Thoracic aorta (tissue), 2 donors: Measurements from ENCODE around the gene GLDN. TPM values are rescaled to one million over a fixed set of nuclear protein-coding genes. Genes with fewer than 3 reads are reported as not detected.

Source experiments
- ATAC-seq: fragments of 150-250 bp; one replicate; pipeline ENCODE4 v1.8.0; 2017; ENCODE audit warnings: low read depth; ENCODE audit not compliant: insufficient number of reproducible peaks, low FRiP score
- DNase-seq: peaks from one replicate; pipeline ENCODE4 v3.0.0-alpha.2; 2020; ENCODE audit warnings: low spot score
- H3K27ac ChIP-seq, 2 donors: fragments of 200-600 bp; sonication (generic); 1 replicate in 1 of 2; 2 replicates in 1 of 2; pipeline ENCODE4 v1.5.1; 2016; ENCODE audit warnings: mild to moderate bottlenecking in 2 of 2, moderate library complexity in 2 of 2
- H3K27me3 ChIP-seq: fragments of 200-600 bp; sonication (generic); replicated peaks from 2 replicates; pipeline ENCODE4 v1.6.0; 2016; ENCODE audit warnings: mild to moderate bottlenecking; ENCODE audit not compliant: insufficient read depth
- H3K36me3 ChIP-seq: fragments of 200-600 bp; sonication (generic); one replicate; pipeline ENCODE4 v1.5.1; 2016
- H3K4me1 ChIP-seq, 2 donors: fragments of 200-600 bp; sonication (generic); 1 replicate in 1 of 2; 2 replicates in 1 of 2; pipeline versions ENCODE4 v1.5.1 to v1.6.0; 2016; ENCODE audit warnings: low read depth in 2 of 2, mild to moderate bottlenecking in 1 of 2; ENCODE audit not compliant: control insufficient read depth in 1 of 2
- H3K4me3 ChIP-seq: fragments of 200-600 bp; sonication (generic); 2 replicates; pipeline ENCODE4 v1.5.1; 2016; ENCODE audit warnings: mild to moderate bottlenecking
- H3K9me3 ChIP-seq: fragments of 200-600 bp; sonication (generic); 2 replicates; pipeline ENCODE4 v1.5.1; 2016
- total RNA-seq, 2 donors: library from RNA; depleted of rRNA; stranded (reverse); fragments of >200 nt; gene quantifications; one replicate each; pipeline versions ENCODE4 v1.1.0 to v1.2.3, GENCODE V29; 2016
- TF ChIP-seq, protein P1 (sequence below): fragments of 200-600 bp; sonication (generic); IDR thresholded peaks from one replicate; pipeline ENCODE4 v1.5.1; 2019; ENCODE audit warnings: antibody characterized with exemption

Gene GLDN
- total RNA-seq, 2 donors from 2014 or later: 20.7 to 26.0 TPM

- ATAC-seq: no peak
- Histone ChIP-seq H3K27me3 (no peaks in the 10 kb centered on the region), H3K27ac (no peak overlapping the region), H3K4me1 (no peaks in the 10 kb centered on the region), H3K4me3 (no peak overlapping the region), H3K9me3 (no peaks in the 10 kb centered on the region), H3K36me3 (no peaks in the 10 kb centered on the region)
- no peak for DNase-seq
- TF ChIP-seq, protein P1, sequence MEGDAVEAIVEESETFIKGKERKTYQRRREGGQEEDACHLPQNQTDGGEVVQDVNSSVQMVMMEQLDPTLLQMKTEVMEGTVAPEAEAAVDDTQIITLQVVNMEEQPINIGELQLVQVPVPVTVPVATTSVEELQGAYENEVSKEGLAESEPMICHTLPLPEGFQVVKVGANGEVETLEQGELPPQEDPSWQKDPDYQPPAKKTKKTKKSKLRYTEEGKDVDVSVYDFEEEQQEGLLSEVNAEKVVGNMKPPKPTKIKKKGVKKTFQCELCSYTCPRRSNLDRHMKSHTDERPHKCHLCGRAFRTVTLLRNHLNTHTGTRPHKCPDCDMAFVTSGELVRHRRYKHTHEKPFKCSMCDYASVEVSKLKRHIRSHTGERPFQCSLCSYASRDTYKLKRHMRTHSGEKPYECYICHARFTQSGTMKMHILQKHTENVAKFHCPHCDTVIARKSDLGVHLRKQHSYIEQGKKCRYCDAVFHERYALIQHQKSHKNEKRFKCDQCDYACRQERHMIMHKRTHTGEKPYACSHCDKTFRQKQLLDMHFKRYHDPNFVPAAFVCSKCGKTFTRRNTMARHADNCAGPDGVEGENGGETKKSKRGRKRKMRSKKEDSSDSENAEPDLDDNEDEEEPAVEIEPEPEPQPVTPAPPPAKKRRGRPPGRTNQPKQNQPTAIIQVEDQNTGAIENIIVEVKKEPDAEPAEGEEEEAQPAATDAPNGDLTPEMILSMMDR: no peak
These were observed 55.5 kb downstream of the GLDN start for GRCh38 chr15:51396921-51397320.

DNA sequence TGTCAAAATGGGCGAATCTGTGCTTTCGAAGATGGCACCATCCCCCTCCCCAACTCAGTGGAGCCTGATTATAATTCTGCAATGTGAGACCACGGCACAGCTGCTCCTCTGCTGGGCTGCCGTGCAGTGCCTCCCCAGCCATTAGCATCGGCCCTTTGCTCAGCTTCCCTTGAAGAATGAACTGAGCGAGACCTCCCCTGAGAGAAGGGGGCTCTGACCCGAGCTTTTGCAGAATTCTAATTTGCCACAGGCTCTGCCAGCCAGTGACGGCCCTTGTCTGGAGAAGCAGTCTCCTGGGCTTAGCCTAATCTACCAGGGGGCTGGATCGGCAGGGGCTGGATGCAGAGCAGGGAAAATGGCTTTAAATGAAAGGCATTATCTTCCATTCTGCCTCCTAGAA, 57.2 kb downstream of the GLDN start:
- Histone ChIP-seq H3K36me3 (no peaks in the 10 kb centered on the region), H3K27ac (no peak overlapping the region), H3K9me3 (no peaks in the 10 kb centered on the region), H3K4me3 (no peak overlapping the region), H3K4me1 (no peaks in the 10 kb centered on the region), H3K27me3 (no peaks in the 10 kb centered on the region)
- no peak for ATAC-seq
- TF ChIP-seq, protein P1: no peak
- DNase-seq: no peak

DNA sequence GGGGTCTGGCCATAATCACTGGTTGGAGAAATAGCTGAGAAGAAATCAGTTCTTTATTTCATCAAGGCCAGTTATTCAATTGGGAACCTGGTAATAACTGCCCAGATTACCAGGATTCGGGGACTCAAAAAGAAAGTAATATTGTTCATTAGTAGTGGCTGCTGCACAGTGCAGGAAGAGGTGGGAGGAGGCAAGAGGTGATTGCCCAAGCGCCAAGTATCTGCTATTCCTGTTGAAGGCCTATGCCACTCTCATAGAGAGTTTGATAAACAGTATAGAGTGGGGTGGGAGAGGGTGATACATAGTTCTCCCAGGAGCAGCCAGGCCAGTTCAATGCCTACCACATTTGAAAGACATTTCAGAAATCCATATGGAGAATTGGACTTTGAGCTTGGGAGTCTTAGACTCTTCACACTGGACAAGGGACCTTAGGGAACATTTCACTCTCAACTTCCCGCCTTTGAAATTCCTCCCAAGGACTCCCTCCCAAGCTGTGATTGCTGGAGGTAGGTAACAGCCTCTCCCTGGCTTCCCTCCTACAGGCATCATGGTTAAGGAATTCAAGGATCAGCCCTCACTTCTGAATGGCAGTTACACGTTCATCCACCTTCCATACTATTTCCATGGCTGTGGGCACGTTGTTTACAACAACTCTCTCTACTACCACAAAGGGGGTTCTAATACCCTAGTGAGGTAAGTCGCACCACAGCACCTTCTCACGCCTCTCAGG, 59.8 kb downstream of the GLDN start:
- Histone ChIP-seq H3K9me3 (no peaks in the 10 kb centered on the region), H3K27me3 (no peaks in the 10 kb centered on the region), H3K4me1 (no peaks in the 10 kb centered on the region), H3K4me3 (no peak overlapping the region), H3K27ac (no peak overlapping the region), H3K36me3 (no peaks in the 10 kb centered on the region)
- TF ChIP-seq, protein P1: no peak
- ATAC-seq (no peak), DNase-seq (no peak)

DNA sequence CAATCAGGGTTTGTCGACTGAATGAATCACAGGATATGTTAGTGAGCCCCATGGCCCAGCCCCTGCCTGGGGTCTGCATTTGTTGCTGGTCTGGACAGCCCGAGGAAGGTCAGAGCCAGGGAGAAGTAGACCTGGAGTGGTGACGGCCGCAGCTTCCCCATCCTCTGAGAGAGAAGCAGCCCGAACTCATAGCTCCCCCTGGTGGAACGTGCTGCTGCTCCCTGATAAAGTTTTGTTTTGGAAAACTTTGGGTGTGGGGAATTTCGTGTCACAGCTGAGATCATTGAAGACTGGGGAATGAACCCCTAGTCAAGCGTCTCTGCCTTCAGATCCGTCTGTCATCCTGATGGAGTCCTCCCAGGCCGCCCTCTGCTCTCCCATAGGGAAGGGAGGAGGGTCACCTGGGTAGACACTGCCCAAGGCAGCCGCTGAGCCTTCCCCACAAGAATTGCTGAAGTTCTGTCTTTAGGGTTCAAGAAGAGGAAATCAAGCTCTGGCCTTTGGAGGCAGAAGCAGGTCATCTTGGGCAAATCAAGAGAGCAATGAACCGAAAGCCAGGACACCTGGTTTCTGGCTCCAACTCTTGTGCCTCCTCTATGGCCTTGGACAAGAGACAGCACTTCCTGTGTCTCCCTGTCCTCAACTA, 60.5 kb downstream of the GLDN start:
- H3K27ac ChIP-seq: no peak overlapping the region
- ATAC-seq: no peak
- no peaks in the 10 kb centered on the region for H3K36me3 ChIP-seq
- TF ChIP-seq, protein P1: peak; percentile 31
- DNase-seq: no peak
- no peak overlapping the region for H3K4me3 ChIP-seq
- no peaks in the 10 kb centered on the region for H3K27me3 ChIP-seq
- H3K4me1 ChIP-seq: no peaks in the 10 kb centered on the region
- H3K9me3 ChIP-seq: no peaks in the 10 kb centered on the region

GRCh38 chr15:51403072-51403878, 61.8 kb downstream of the GLDN start:
- TF ChIP-seq, protein P1: peak; percentile 33
- H3K27me3 ChIP-seq: no peaks in the 10 kb centered on the region
- no peak overlapping the region for H3K4me3 ChIP-seq
- no peaks in the 10 kb centered on the region for H3K9me3 ChIP-seq
- DNase-seq: no peak
- no peak overlapping the region for H3K27ac ChIP-seq
- no peak for ATAC-seq
- no peaks in the 10 kb centered on the region for H3K36me3 ChIP-seq
- H3K4me1 ChIP-seq: no peaks in the 10 kb centered on the region
